GM18526 (cell line): Measurements from ENCODE around the gene PLCE1.

ENCODE experiments used
- POLR2A ChIP-seq: IDR thresholded peaks from 3 replicates; pipeline ENCODE4 v1.6.1; 2011; ENCODE audit not compliant: insufficient read length; ENCODE audit errors: extremely low read depth

The PLCE1 gene

GRCh38 chr10:94006591-94007550 lies 13.1 kb downstream of the PLCE1 start:
- TF ChIP-seq POLR2A: no peak

- TF ChIP-seq POLR2A: no peak
These were observed 14.8 kb downstream of the PLCE1 start for GRCh38 chr10:94008526-94008925.

GRCh38 chr10:94010116-94010515 lies 16.4 kb downstream of the PLCE1 start:
- TF ChIP-seq POLR2A: no peak

DNA sequence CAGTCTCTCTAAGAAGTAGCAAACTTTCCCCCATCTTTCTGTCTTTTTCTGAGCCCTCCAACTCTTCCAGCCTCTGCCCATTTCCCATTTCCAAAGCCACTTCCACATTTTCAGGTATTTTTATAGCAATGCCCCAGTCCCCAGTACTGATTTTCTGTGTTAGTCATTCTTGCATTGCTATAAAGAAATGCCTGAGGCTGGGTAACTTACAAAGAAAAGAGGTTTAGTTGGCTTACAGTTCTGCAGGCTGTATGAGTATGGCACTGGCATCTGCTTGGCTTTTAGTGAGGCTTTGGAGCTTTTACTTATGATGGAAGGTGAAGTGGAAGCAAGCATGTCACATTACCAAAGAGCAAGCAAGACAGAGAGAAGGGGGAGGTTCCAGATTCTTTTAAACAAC lies 17.2 kb downstream of the PLCE1 start:
- no peak for TF ChIP-seq POLR2A

- TF ChIP-seq POLR2A: no peak
These were observed 17.6 kb downstream of the PLCE1 start for GRCh38 chr10:94011296-94011695.

GRCh38 chr10:94012834-94013233 lies 19.1 kb downstream of the PLCE1 start:
- no peak for TF ChIP-seq POLR2A

GRCh38 chr10:94013331-94013760 lies 19.6 kb downstream of the PLCE1 start:
- no peak for TF ChIP-seq POLR2A

DNA sequence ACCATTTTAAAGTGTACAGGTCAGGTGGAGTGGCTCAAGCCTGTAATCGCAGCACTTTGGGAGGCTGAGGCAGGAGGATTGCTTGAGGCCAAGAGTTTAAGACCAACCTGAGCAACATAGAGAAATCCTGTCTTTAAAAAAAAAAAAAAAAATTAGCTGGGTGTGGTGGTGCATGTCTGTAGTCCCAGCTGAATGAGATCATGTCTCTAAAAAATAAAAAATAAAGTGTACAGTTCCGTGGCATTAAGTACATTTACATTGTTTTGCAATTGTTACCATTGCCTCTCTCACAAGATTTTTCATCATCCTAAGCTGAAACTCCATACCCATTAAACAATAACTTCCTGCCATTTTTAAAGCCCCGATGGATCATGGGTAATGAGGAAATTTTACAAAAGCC lies 20.6 kb downstream of the PLCE1 start:
- TF ChIP-seq POLR2A: no peak

DNA sequence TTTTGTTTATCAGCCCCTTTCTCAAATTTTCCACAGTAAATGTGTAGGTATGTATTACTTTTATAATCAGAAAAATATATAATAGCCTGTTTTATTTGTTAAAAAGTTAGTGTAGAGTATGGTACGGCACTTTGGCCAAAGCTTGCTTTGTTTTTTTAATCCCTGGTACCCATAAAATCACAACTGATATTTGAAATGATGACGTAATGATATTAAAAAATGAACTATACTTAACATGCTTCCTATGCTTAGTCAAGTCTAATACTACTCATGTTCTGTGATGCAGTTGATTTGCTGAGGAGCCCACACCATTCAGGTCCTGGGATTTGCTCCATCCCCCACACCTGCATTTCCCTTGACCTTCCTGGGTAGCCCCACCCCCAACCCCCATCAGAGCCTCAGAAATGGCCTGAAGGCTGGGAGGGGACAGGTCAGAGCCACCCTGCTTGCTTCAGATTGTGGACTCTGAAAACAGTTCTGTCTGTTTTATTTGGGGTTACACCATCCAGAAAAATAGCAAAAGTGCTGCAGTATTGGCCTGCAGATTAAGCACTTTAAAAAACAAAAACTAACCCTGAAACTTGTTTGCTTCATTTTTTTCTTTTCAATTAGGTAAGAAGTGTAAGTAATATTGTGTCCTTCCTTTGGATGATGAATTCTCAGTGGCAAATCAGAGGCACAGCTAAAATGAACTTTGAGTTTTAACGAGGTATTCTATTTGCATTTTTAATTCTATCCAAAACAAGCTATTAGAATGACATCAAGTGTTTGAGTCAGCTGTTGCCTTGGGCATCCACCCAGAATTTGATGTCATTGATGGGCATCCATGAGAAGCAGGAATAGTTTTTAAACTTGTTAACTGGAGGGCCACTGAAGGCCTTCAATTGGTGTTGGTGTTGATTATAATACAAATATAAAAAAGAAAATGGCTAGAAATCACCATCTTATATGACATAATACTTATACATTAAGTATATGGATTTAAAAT lies 23.3 kb downstream of the PLCE1 start:
- TF ChIP-seq POLR2A: no peak

GRCh38 chr10:94018107-94018506 lies 24.4 kb downstream of the PLCE1 start:
- no peak for TF ChIP-seq POLR2A

GRCh38 chr10:94023906-94024305 lies 30.2 kb downstream of the PLCE1 start:
- no peak for TF ChIP-seq POLR2A

GRCh38 chr10:94024407-94024806 lies 30.7 kb downstream of the PLCE1 start:
- no peak for TF ChIP-seq POLR2A

DNA sequence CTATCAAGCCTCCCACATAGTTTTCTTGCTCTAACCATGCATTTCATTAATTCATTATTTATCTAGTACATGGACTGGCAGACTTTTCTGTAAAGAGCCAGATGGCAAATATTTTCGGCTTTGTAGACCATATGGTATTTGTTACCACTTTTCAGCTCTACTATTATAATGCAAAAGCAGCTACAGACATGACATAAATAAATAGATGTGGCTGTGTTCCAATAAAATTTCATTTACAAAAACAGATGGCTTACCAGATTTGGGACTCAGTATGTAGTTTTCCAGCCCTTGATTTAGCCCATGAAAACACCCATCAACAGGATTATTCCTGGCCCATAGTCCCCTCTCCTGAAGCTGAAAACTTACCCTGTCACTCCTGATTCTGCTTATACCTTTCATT lies 32.1 kb downstream of the PLCE1 start:
- no peak for TF ChIP-seq POLR2A

GRCh38 chr10:94027197-94027596 lies 33.5 kb downstream of the PLCE1 start:
- TF ChIP-seq POLR2A: no peak

DNA sequence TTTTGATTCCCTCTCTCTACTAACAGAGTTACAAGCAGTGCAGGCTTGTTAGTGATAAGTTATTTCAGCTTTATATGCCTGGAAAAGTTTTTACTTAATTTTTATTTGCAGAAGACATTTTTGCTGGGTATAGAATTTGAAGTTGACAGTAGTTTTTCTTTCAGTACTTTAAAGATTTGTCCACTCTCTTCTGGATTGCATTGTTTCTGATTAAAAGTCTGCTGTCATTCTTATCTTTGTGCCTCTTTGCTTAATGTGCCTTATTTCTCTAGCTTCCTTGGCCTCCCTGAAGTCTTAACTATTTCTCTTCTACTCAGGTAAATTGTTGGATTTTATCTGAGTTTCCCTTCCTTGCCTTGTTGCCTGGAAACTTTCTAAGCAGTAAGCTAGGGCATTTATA lies 36.2 kb downstream of the PLCE1 start:
- TF ChIP-seq POLR2A: no peak
